Stimulated activated CD4-positive, alpha-beta T cell treated with anti-CD3 and anti-CD28 coated beads, TNF-alpha, amount 100 ng/mL, for 48 hours (primary cell): ENCODE data around the gene NDUFB4.
"Not testable (repeated sequence)": the region's sequence is repeated elsewhere in the genome, so short reads cannot be mapped to it uniquely, and the experiment has no call there.

Experiments used
- DNase-seq, 3 donors: peaks; one replicate each; pipeline ENCODE4 v3.0.0-alpha.2; 2020; ENCODE audit warnings: low read depth in 3 of 3

The NDUFB4 gene

GRCh38 chr3:120637851-120638559 lies 41.9 kb downstream of the NDUFB4 start:
- no peak for DNase-seq

- not testable (repeated sequence) for DNase-seq
Observed at GRCh38 chr3:120638820-120639219, 42.7 kb downstream of the NDUFB4 start.

DNA sequence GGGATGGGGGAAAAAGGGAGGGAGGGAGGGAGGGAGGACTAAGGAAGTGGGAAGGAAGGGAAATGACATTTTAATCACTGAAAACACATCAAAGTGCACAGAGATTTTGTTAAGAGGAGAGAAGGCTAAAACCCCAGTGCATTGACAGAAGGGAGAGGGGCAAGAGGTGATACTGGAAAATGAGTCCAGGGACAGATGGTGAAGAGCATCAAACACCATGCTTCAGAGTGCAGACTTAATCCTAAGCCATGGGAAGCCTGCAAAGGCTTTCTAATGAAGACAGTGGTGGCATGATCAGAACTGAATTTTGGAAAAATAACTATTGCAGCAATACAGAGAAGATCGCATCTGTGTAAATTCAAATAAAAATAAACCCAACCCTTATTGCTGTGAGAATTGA lies 44.1 kb downstream of the NDUFB4 start:
- no peak for DNase-seq

DNA sequence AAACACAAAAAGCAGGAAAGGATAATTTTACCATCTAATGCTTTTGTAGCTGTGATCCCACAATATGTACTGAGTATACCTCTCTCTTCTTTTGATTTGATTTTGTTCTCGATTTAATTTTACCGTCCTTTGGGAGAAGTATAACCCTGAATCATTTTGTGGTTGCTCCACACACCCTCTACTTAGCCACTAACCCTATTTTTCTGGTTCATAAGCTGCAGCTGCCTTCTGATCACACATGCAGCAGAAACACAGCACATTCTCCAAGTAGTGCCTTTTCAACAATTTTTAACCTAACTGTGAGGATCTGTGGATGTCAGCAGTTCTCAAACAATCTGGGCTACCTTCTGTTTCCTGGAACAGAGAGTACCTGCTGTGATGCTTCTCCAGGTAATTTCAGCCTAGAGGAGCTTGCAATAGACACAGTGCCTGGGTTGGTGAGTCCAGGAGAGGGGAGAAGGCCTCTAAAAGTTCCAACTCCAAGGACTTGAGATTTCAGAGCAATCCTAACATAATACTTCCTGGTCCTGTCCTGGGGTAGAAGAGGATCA lies 45.6 kb downstream of the NDUFB4 start:
- no peak for DNase-seq

DNA sequence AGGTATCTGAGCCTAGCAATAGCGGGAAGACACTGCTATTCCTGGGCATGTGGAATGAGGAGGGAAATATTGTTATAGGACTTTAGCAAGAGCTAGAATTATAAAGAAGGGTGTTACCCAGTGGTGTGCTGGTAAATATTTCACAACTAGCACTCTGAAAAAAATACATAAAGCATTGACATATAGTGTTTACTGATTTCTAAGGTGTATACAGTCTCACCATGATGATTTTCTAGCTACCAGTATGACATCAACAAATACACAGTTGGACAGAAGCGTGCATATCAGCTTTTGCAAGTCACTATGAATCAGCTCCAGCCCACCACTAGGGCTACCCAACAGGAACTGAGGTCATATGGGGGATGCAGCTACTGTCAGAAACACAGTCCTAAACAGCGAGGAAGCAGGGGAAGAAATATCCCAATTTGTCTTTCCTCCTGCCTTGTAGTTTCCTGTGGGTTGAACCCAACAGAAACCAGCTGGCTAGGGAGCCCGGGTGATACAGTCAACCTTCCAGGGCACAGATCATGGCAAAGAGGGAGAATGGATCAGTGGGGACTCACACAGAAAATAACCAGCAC lies 46.3 kb downstream of the NDUFB4 start:
- no peak for DNase-seq

- DNase-seq: no peak
Observed at GRCh38 chr3:120645083-120645845, 49.1 kb downstream of the NDUFB4 start.

- no peak for DNase-seq
Observed at GRCh38 chr3:120646771-120647432, 50.8 kb downstream of the NDUFB4 start.

DNA sequence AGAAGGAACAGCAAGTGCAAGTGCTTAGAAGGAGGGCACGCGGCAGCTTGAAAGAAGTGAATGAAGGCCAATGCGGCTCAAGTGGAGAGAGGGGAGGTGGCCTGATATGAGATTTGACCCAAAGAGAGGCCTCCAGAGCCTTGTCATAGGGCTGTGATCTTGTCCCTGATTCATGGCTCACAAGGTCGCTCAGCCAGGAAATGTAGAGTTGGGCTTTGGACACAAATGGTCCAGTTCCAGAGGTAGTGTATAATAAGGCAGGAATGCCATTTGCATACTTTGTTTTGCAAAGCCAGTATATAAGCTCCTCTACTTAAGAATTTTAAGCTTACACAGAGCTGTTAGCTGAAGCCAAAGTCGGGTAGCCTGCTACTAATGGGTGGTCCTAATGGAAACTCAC lies 52.2 kb downstream of the NDUFB4 start:
- DNase-seq: no peak

GRCh38 chr3:120649830-120650233 lies 53.7 kb downstream of the NDUFB4 start:
- DNase-seq: no peak

DNA sequence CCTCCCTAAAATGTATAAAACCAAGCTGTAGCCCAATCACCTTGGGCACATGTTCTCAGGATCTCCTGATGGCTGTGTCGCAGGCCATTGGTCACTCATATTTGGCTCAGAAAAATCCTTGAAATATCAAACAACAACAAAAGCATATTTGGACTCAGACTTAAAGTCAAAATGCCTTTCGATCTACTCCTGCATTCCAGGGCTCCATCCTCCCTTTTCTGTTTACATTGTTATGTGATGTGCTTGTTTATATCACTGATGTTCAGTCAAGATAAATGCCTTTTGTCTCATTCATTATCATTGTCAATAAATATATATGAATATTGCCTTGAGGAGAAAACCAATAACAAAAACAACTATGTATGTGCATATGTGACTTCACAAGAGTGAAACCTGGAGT lies 54.2 kb downstream of the NDUFB4 start:
- no peak for DNase-seq
